ENCODE results near the gene POU5F2. TPM values are rescaled to one million over a fixed set of nuclear protein-coding genes. Genes with fewer than 3 reads are reported as not detected.

Gene POU5F2
- total RNA-seq, 1 experiment from 2014 or later = 0.22 TPM

- H3K27me3 ChIP-seq (ENCODE audit: insufficient read depth, low read length) = no peaks in the 10 kb centered on the region
- DNase-seq = no peak
- no peak overlapping the region for H4K91ac ChIP-seq (ENCODE audit: insufficient read length, low read depth, low read length)
- no peak overlapping the region for H3K4ac ChIP-seq (ENCODE audit: low read depth, low read length)
- H3K14ac ChIP-seq (ENCODE audit: insufficient read depth, low read length) = no peak overlapping the region
- H3K79me1 ChIP-seq (ENCODE audit: insufficient read depth, low read depth, low read length, poor library complexity, severe bottlenecking) = no peaks in the 10 kb centered on the region
- no peak overlapping the region for H2AFZ ChIP-seq (ENCODE audit: low read length)
- no peak overlapping the region for H3K23ac ChIP-seq (ENCODE audit: insufficient read length, low read depth, low read length)
- no peaks in the 10 kb centered on the region for H4K20me1 ChIP-seq (ENCODE audit: control insufficient read depth, insufficient read depth, insufficient read length)
- H2BK12ac ChIP-seq (ENCODE audit: insufficient read length, low read depth, low read length) = no peak overlapping the region
- H3K23me2 ChIP-seq (ENCODE audit: insufficient read length, low read depth, low read length, poor library complexity, severe bottlenecking) = no peaks in the 10 kb centered on the region
- no peak overlapping the region for H3K18ac ChIP-seq (ENCODE audit: insufficient read length, low read depth, low read length)
- H3K36me3 Mint-ChIP-seq (ENCODE audit: insufficient read depth in 1 of 3, low read depth in 3 of 3) = no peaks in the 10 kb centered on the region
- H3K9me3 Mint-ChIP-seq = no peaks in the 10 kb centered on the region
- H2BK120ac ChIP-seq (ENCODE audit: low read depth, low read length, poor library complexity, severe bottlenecking) = no peak overlapping the region
- no peak overlapping the region for H2AK5ac ChIP-seq (ENCODE audit: insufficient read length, low read length)
- H2BK15ac ChIP-seq (ENCODE audit: low read depth, low read length) = no peak overlapping the region
- H3K56ac ChIP-seq (ENCODE audit: insufficient read length, low read depth, low read length) = no peak overlapping the region
- H3K9me3 ChIP-seq (ENCODE audit: control insufficient read depth, low read depth, low read length) = no peaks in the 10 kb centered on the region
- no peak overlapping the region for H3K4me3 Mint-ChIP-seq
- no peak overlapping the region for H3K4me2 ChIP-seq (ENCODE audit: insufficient read depth, insufficient read length, low read length)
- no peak overlapping the region for H2BK5ac ChIP-seq (ENCODE audit: insufficient read length, low read length)
- H3K4me1 ChIP-seq (ENCODE audit: insufficient read depth, low read length) = no peaks in the 10 kb centered on the region
- H3K4me1 Mint-ChIP-seq = peaks cover 0 to 3% of the 10 kb centered on the region in 2 experiments; a peak in 1 of 4 replicates
- no peak for TF ChIP-seq CTCF (conservative IDR thresholded peaks at IDR 0.05)
- WGBS (ENCODE audit: extremely low coverage, insufficient read length, low lambda C conversion rate) = no CpG with 5 or more reads among the region's 6 CpGs
- H4K8ac ChIP-seq (replicated peaks; ENCODE audit: insufficient read length, low read depth, low read length) = no peak overlapping the region
- no peak overlapping the region for H2BK20ac ChIP-seq (ENCODE audit: low read depth, low read length, poor library complexity, severe bottlenecking)
- no peak overlapping the region for H3K27ac Mint-ChIP-seq
- H3T11ph ChIP-seq (ENCODE audit: low read length) = no peak overlapping the region
- no peak overlapping the region for H3K27ac ChIP-seq (ENCODE audit: insufficient read length, low read depth, low read length)
- H3K79me2 ChIP-seq (ENCODE audit: insufficient read depth, low read length) = no peaks in the 10 kb centered on the region
- H3K27me3 Mint-ChIP-seq (ENCODE audit: low read depth) = no peaks in the 10 kb centered on the region
- H3K9ac ChIP-seq (ENCODE audit: extremely low read depth, insufficient read length, low read length) = no peak overlapping the region
- no peak overlapping the region for H4K5ac ChIP-seq (ENCODE audit: insufficient read length, low read depth, low read length)
These were observed 33.0 kb downstream of the POU5F2 start for GRCh38 chr5:93708442-93708841.

Data from H9 (cell line).